CD8-positive, alpha-beta memory T cell (primary cell): ENCODE results near the gene RLN1. TPM values are rescaled to one million over a fixed set of nuclear protein-coding genes. Genes with fewer than 3 reads are reported as not detected.
"Not testable (repeated sequence)": the region's sequence is repeated elsewhere in the genome, so short reads cannot be mapped to it uniquely, and the experiment has no call there.

Experiments
- CTCF ChIA-PET: fragments of 350-600 bp; sonication (Branson Sonifier 250); formaldehyde crosslinking; loops from one replicate; lab custom pipeline; 2021; ENCODE audit warnings: antibody characterized with exemption; lab: Charles Lee
- POLR2A ChIA-PET: fragments of 350-600 bp; sonication (Branson Sonifier 250); formaldehyde crosslinking; loops from one replicate; lab custom pipeline; 2021; ENCODE audit warnings: antibody characterized with exemption; lab: Charles Lee
- DNase-seq, 5 donors: peaks; one replicate each; pipeline versions ENCODE4 v3.0.0 to v3.0.0-alpha.2; 2020 to 2022; ENCODE audit warnings: mixed read lengths in 1 of 5
- H3K27ac ChIP-seq: one replicate; pipeline ENCODE4 v1.7.0; 2013; ENCODE audit warnings: low read depth, mild to moderate bottlenecking, low read length, moderate library complexity
- H3K27me3 ChIP-seq: 2 replicates; pipeline ENCODE4 v1.7.0; 2013; ENCODE audit warnings: low read length, mild to moderate bottlenecking; ENCODE audit not compliant: insufficient read depth, poor library complexity, severe bottlenecking
- H3K36me3 ChIP-seq: 2 replicates; pipeline ENCODE4 v1.7.0; 2013; ENCODE audit warnings: mild to moderate bottlenecking, low read length, moderate library complexity; ENCODE audit not compliant: insufficient read depth
- H3K4me1 ChIP-seq: 2 replicates; pipeline ENCODE4 v1.7.0; 2013; ENCODE audit warnings: mild to moderate bottlenecking, low read length, moderate library complexity; ENCODE audit not compliant: insufficient read depth
- H3K4me3 ChIP-seq: 2 replicates; pipeline ENCODE4 v1.7.0; 2013; ENCODE audit warnings: mild to moderate bottlenecking, low read length
- H3K9me3 ChIP-seq: 2 replicates; pipeline ENCODE4 v1.7.0; 2013; ENCODE audit warnings: mild to moderate bottlenecking, low read length
- H3K27ac Mint-ChIP-seq, 8 donors: one replicate each; pipeline ENCODE4 v1.8.0; 2020 to 2021; ENCODE audit warnings: mixed read lengths in 8 of 8, mild to moderate bottlenecking in 6 of 8, inconsistent platforms in 3 of 8, moderate library complexity in 3 of 8
- H3K27me3 Mint-ChIP-seq, 2 donors: one replicate each; pipeline ENCODE4 v1.8.0; 2020 to 2021; ENCODE audit warnings: mixed read lengths in 2 of 2, mild to moderate bottlenecking in 1 of 2, moderate library complexity in 1 of 2
- H3K36me3 Mint-ChIP-seq, 3 donors: one replicate each; pipeline ENCODE4 v1.8.0; 2020 to 2021; ENCODE audit warnings: mixed read lengths in 3 of 3, inconsistent platforms in 1 of 3, mild to moderate bottlenecking in 1 of 3
- H3K4me1 Mint-ChIP-seq, 3 donors: one replicate each; pipeline ENCODE4 v1.8.0; 2020 to 2021; ENCODE audit warnings: mixed read lengths in 3 of 3, inconsistent platforms in 1 of 3, mild to moderate bottlenecking in 1 of 3
- H3K4me3 Mint-ChIP-seq, 7 donors: one replicate each; pipeline ENCODE4 v1.8.0; 2020 to 2021; ENCODE audit warnings: mixed read lengths in 7 of 7, mild to moderate bottlenecking in 6 of 7, moderate library complexity in 4 of 7, inconsistent platforms in 2 of 7
- H3K9me3 Mint-ChIP-seq, 5 donors: one replicate each; pipeline ENCODE4 v1.8.0; 2020 to 2022; ENCODE audit warnings: mixed read lengths in 5 of 5, mild to moderate bottlenecking in 3 of 5, moderate library complexity in 2 of 5, inconsistent platforms in 1 of 5
- polyA plus RNA-seq: library from polyadenylated mRNA; unstranded; fragments of 300-500 nt; fragmentation: Illumina TruSeq; gene quantifications from one replicate; pipeline ENCODE4 v1.2.3, GENCODE V29; 2021
- total RNA-seq, 2 experiments: library from RNA; stranded (reverse); gene quantifications; one replicate each; pipeline ENCODE4 v1.2.3, GENCODE V29; 2021

RLN1 gene
- total RNA-seq, result 1 to 10 TPM in 1 of 2 experiments, under 1 TPM in 1; 0.31 to 1.1 TPM
- 4.1 TPM for polyA plus RNA-seq

DNA sequence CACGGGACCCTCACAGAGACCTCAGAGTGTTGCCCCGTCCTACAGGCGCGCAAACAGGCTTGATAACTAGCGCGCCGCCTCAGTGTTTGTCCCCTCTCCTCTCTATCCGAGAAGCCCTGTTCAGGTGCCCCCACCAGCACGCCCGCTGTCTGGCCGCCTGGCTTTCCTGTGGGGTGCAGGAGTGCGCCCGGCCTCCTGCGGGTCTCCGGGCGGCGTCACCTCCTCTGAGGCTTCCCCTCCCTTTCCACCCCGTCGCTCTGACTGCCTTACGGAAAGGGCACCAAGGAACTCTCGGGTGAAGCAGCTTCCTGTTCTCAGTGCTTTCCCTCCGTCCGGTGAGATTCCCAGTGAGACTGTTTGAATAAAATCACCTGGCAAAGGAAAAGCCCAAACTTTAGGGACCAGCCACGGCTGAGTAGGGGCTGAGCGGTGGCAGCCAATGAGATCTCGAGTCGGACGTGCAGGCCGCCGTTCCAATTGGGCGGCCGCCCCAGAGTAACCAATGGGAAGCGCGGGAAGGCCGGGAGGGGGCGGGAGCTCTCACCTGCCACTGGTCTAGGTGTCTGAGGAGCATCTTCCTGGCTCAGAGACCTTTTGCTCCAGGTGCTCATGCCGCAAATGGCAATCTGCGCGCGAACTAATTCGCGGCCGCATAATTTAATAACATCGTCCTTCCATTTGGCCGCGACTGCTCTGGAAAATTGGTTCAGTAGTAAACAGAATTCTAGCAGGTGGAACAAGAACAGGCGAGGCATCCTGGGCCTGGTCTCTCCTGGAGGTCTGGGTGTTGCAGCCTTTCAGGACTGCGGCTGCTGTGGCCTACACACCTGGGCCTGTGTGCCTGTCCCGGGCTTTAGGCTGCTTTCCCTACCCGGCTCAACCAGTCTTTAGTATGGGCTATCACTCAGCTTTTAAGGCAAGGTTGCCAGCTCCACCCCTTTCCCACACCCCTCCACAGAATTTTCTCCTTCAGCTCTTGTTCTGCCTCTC is at the start of gene RLN1:
TSS of gene RLN1 (minus strand) at position 885 of the 990 bp plus-strand sequence. CDS start at position 755, 130 bp downstream.
- POLR2A ChIA-PET, result not testable (repeated sequence)

DNA sequence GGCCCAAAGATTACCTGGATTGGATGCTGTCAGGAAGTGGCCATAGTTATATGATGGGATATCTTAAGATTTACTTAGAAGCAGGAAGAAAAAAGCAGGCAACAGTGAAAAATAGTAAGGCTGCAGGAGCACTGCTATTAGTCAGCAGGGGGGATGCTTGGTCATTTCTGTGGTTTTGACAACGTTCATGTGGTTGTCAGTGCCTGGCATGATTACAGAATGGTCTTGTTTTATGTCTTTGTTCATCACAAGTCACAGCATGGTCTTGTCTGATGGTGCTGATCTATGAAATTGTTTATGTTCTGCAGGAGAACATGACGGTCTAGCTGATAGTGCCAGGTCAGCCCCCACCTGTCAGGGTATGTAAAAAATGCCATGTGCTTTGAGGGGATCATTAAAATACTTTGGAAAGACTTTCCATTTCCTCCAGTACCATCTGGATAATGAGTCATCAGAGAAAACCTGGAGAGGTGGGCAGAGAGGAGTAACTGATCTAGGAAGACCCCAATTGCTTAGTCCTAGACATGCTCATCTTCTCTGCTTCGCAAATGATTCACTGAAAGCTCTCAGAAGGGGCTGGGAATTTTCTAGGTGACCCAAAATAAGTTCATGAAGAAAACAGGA is 49.5 kb upstream of the RLN1 start:
- no peak overlapping the region for H3K4me3 ChIP-seq
- H3K9me3 ChIP-seq, result no peaks in the 10 kb centered on the region
- no peaks in the 10 kb centered on the region for H3K4me1 ChIP-seq
- H3K27ac Mint-ChIP-seq, result peak overlapping the region in 3 of 8 donors; percentile 2 to 49 (median 42)
- H3K27me3 Mint-ChIP-seq, result no peaks in the 10 kb centered on the region
- no peak overlapping the region for H3K4me3 Mint-ChIP-seq
- ChIA-PET CTCF (no interaction called here), POLR2A (no interaction called here)
- peaks cover 22 to 46% (median 25%) of the 10 kb centered on the region in 3 donors for H3K4me1 Mint-ChIP-seq
- H3K9me3 Mint-ChIP-seq, result no peaks in the 10 kb centered on the region
- no peak overlapping the region for H3K27ac ChIP-seq
- no peaks in the 10 kb centered on the region for H3K36me3 ChIP-seq
- peaks cover 0 to 7% (median 2%) of the 10 kb centered on the region in 3 donors for H3K36me3 Mint-ChIP-seq
- no peaks in the 10 kb centered on the region for H3K27me3 ChIP-seq
- peak in 1 of 5 donors; percentile 0 for DNase-seq

More for the DNA sequence above, at the start of gene RLN1:
- peak within 1 kb of the TSS; percentile 78 to 98 (median 90) for H3K27ac Mint-ChIP-seq
- DNase-seq, result peak in 2 of 5 donors; percentile 40 to 55
- H3K4me1 ChIP-seq, result peaks cover 27% of the 10 kb centered on the region
- CTCF ChIA-PET, result interaction anchor here (0.9 kb wide), 1 partner anchor 103 kb away, joined by 3 read pairs; no protein-coding TSS in a partner anchor
- H3K36me3 ChIP-seq, H3K9me3 ChIP-seq, H3K9me3 Mint-ChIP-seq, H3K27me3 ChIP-seq, H3K27ac ChIP-seq, H3K27me3 Mint-ChIP-seq, H3K4me3 ChIP-seq, H3K36me3 Mint-ChIP-seq: not testable (repeated sequence)
- H3K4me3 Mint-ChIP-seq, result peak within 1 kb of the TSS; percentile 67 to 90 (median 78)
- peaks cover 31 to 40% (median 39%) of the 10 kb centered on the region in 3 donors for H3K4me1 Mint-ChIP-seq

GRCh38 chr9:5388026-5388819 is 48.5 kb upstream of the RLN1 start:
- H3K27me3 ChIP-seq, result no peaks in the 10 kb centered on the region
- ChIA-PET CTCF (no interaction called here), POLR2A (no interaction called here)
- H3K36me3 Mint-ChIP-seq, result peaks cover 2 to 7% (median 4%) of the 10 kb centered on the region in 3 donors
- H3K4me1 Mint-ChIP-seq, result peaks cover 22 to 42% (median 24%) of the 10 kb centered on the region in 3 donors
- H3K4me3 Mint-ChIP-seq, result no peak overlapping the region
- H3K27me3 Mint-ChIP-seq, result no peaks in the 10 kb centered on the region
- no peak for DNase-seq
- H3K27ac Mint-ChIP-seq, result peak overlapping the region in 2 of 8 donors; percentile 10 to 24
- no peaks in the 10 kb centered on the region for H3K4me1 ChIP-seq
- H3K36me3 ChIP-seq, result no peaks in the 10 kb centered on the region
- H3K27ac ChIP-seq, result no peak overlapping the region
- no peaks in the 10 kb centered on the region for H3K9me3 ChIP-seq
- no peak overlapping the region for H3K4me3 ChIP-seq
- H3K9me3 Mint-ChIP-seq, result no peaks in the 10 kb centered on the region

GRCh38 chr9:5384436-5384835 is 44.8 kb upstream of the RLN1 start:
- Mint-ChIP-seq H3K27ac (no peak overlapping the region), H3K4me3 (no peak overlapping the region), H3K4me1 (peaks cover 11 to 27% (median 19%) of the 10 kb centered on the region in 3 donors), H3K9me3 (no peaks in the 10 kb centered on the region), H3K36me3 (peaks cover 14 to 19% (median 16%) of the 10 kb centered on the region in 3 donors), H3K27me3 (no peaks in the 10 kb centered on the region)
- Histone ChIP-seq H3K36me3 (no peaks in the 10 kb centered on the region), H3K9me3 (no peaks in the 10 kb centered on the region), H3K27ac (no peak overlapping the region), H3K4me1 (no peaks in the 10 kb centered on the region), H3K27me3 (no peaks in the 10 kb centered on the region), H3K4me3 (no peak overlapping the region)
- DNase-seq, result no peak
- CTCF ChIA-PET, result no interaction called here
- POLR2A ChIA-PET, result no interaction called here

DNA sequence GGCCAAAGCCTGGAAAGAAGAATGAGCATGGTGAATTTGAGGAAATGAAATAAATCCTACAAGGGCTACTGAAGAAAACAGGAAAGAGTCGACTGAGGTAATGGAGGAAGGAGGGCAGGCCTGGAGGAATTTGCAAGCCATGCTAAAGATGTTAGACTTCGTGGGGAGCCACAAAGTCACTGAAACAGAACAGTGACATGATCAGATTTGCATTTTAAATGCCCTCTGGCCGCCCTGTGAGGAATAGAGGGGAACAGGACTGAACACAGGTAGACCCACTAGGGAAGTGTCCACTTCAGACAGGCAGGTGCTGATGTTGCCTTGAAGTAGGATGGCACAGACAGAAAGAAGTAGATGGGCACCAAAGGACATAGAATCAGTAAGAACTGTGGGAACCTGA is 42.8 kb upstream of the RLN1 start:
- no peak overlapping the region for H3K4me3 Mint-ChIP-seq

GRCh38 chr9:5375790-5376477 is 36.3 kb upstream of the RLN1 start:
- Mint-ChIP-seq H3K27ac (peak overlapping the region in 7 of 8 donors; percentile 2 to 86 (median 63)), H3K4me3 (peak overlapping the region in 5 of 7 donors; percentile 5 to 59 (median 12)), H3K27me3 (peaks cover 0 to 2% of the 10 kb centered on the region in 2 donors), H3K36me3 (peaks cover 12 to 14% (median 13%) of the 10 kb centered on the region in 3 donors), H3K4me1 (peaks cover 26 to 30% (median 27%) of the 10 kb centered on the region in 3 donors), H3K9me3 (no peaks in the 10 kb centered on the region)
- peak in 1 of 5 donors; percentile 3 for DNase-seq
- Histone ChIP-seq H3K9me3 (no peaks in the 10 kb centered on the region), H3K27ac (no peak overlapping the region), H3K36me3 (no peaks in the 10 kb centered on the region), H3K4me3 (no peak overlapping the region), H3K4me1 (no peaks in the 10 kb centered on the region), H3K27me3 (no peaks in the 10 kb centered on the region)
- CTCF ChIA-PET, result no interaction called here
- POLR2A ChIA-PET, result no interaction called here

More for the DNA sequence above, 42.8 kb upstream of the RLN1 start:
- Mint-ChIP-seq H3K27ac (peak overlapping the region in 4 of 8 donors; percentile 3 to 58 (median 34)), H3K9me3 (no peaks in the 10 kb centered on the region), H3K4me1 (peaks cover 4 to 16% (median 7%) of the 10 kb centered on the region in 3 donors), H3K36me3 (peaks cover 16 to 23% (median 17%) of the 10 kb centered on the region in 3 donors), H3K27me3 (no peaks in the 10 kb centered on the region)
- POLR2A ChIA-PET, result no interaction called here
- Histone ChIP-seq H3K9me3 (no peaks in the 10 kb centered on the region), H3K36me3 (no peaks in the 10 kb centered on the region), H3K27ac (no peak overlapping the region), H3K4me1 (no peaks in the 10 kb centered on the region), H3K4me3 (no peak overlapping the region), H3K27me3 (no peaks in the 10 kb centered on the region)
- CTCF ChIA-PET, result no interaction called here
- DNase-seq, result no peak

- Mint-ChIP-seq H3K27me3 (peaks cover 0 to 2% of the 10 kb centered on the region in 2 donors), H3K4me3 (peak overlapping the region in 5 of 7 donors; percentile 5 to 42 (median 20)), H3K36me3 (peaks cover 8 to 10% (median 10%) of the 10 kb centered on the region in 3 donors), H3K9me3 (no peaks in the 10 kb centered on the region), H3K27ac (peak overlapping the region in 4 of 8 donors; percentile 0 to 62 (median 36)), H3K4me1 (peaks cover 26 to 30% (median 27%) of the 10 kb centered on the region in 3 donors)
- Histone ChIP-seq H3K4me3 (no peak overlapping the region), H3K4me1 (no peaks in the 10 kb centered on the region), H3K9me3 (no peaks in the 10 kb centered on the region), H3K27me3 (no peaks in the 10 kb centered on the region), H3K27ac (no peak overlapping the region), H3K36me3 (no peaks in the 10 kb centered on the region)
- ChIA-PET POLR2A (no interaction called here), CTCF (no interaction called here)
- DNase-seq, result no peak
Observed at GRCh38 chr9:5375091-5375490, 35.4 kb upstream of the RLN1 start.
